COLO668 (cell line): Measurements from ENCODE around the gene MPC2.
"Not testable (repeated sequence)": the region's sequence is repeated elsewhere in the genome, so short reads cannot be mapped to it uniquely, and the experiment has no call there.

Experiments
- DNase-seq: peaks from one replicate; lab custom pipeline; 2025; ENCODE audit not compliant: unreplicated experiment; lab: John Stamatoyannopoulos, UW

MPC2 gene

GRCh38 chr1:167909691-167910180, 27.1 kb downstream of the MPC2 start:
- DNase-seq, result no peak

GRCh38 chr1:167905671-167906070, 31.2 kb downstream of the MPC2 start:
- no peak for DNase-seq

- no peak for DNase-seq
These were observed 31.7 kb downstream of the MPC2 start for GRCh38 chr1:167905182-167905581.

GRCh38 chr1:167904652-167905130, 32.2 kb downstream of the MPC2 start:
- peak; percentile 54 for DNase-seq

GRCh38 chr1:167900907-167901306, 36.0 kb downstream of the MPC2 start:
- no peak for DNase-seq

- DNase-seq, result no peak
These were observed 37.6 kb downstream of the MPC2 start for GRCh38 chr1:167899253-167899681.

- DNase-seq, result no peak
These were observed 38.2 kb downstream of the MPC2 start for GRCh38 chr1:167898578-167899222.

- no peak for DNase-seq
These were observed 43.1 kb downstream of the MPC2 start for GRCh38 chr1:167893798-167894197.

GRCh38 chr1:167890400-167890799, 46.5 kb downstream of the MPC2 start:
- no peak for DNase-seq

- DNase-seq, result not testable (repeated sequence)
These were observed 49.7 kb downstream of the MPC2 start for GRCh38 chr1:167887187-167887586.

- DNase-seq, result no peak
These were observed 54.5 kb downstream of the MPC2 start for GRCh38 chr1:167882376-167882775.

GRCh38 chr1:167881786-167882185, 55.1 kb downstream of the MPC2 start:
- DNase-seq, result no peak

- no peak for DNase-seq
These were observed 55.8 kb downstream of the MPC2 start for GRCh38 chr1:167881069-167881468.

GRCh38 chr1:167880580-167881021, 56.3 kb downstream of the MPC2 start:
- DNase-seq, result no peak

- no peak for DNase-seq
These were observed 57.4 kb downstream of the MPC2 start for GRCh38 chr1:167879508-167879907.

GRCh38 chr1:167878372-167879160, 58.3 kb downstream of the MPC2 start:
- no peak for DNase-seq

- DNase-seq, result no peak
These were observed 60.2 kb downstream of the MPC2 start for GRCh38 chr1:167876597-167877175.

- no peak for DNase-seq
These were observed 65.5 kb downstream of the MPC2 start for GRCh38 chr1:167871331-167871730.

- DNase-seq, result not testable (repeated sequence)
These were observed 67.5 kb downstream of the MPC2 start for GRCh38 chr1:167869157-167870001.

- DNase-seq, result not testable (repeated sequence)
These were observed 70.0 kb downstream of the MPC2 start for GRCh38 chr1:167866739-167867414.
